Tibial artery (tissue), 4 donors: ENCODE results near the gene CRKL.

ENCODE experiments used
- DNase-seq, 2 donors: peaks; one replicate each; pipeline ENCODE4 v3.0.0-alpha.2; 2019
- H3K27ac ChIP-seq, 2 donors: fragments of 200-600 bp; sonication (generic) in 1 of 2; 1 replicate in 1 of 2; 2 replicates in 1 of 2; pipeline ENCODE4 v1.5.1; 2018 to 2019; ENCODE audit warnings: mild to moderate bottlenecking in 1 of 2
- H3K27me3 ChIP-seq, 2 donors: fragments of 200-600 bp; sonication (generic) in 1 of 2; one replicate each; pipeline versions ENCODE4 v1.5.1 to v1.6.0; 2016 to 2019
- H3K36me3 ChIP-seq, 3 donors: fragments of 200-600 bp; sonication (generic) in 2 of 3; one replicate each; pipeline ENCODE4 v1.5.1; 2016 to 2019; ENCODE audit warnings: mild to moderate bottlenecking in 2 of 3
- H3K4me1 ChIP-seq, 4 donors: fragments of 200-600 bp; sonication (generic) in 2 of 4; 1 replicate in 3 of 4; 2 replicates in 1 of 4; pipeline ENCODE4 v1.5.1; 2016 to 2019
- H3K4me3 ChIP-seq, 2 donors: fragments of 200-600 bp; sonication (generic) in 1 of 2; 1 replicate in 1 of 2; 2 replicates in 1 of 2; pipeline ENCODE4 v1.5.1; 2018 to 2019; ENCODE audit warnings: mild to moderate bottlenecking in 2 of 2
- H3K9me3 ChIP-seq, 3 donors: fragments of 200-600 bp; sonication (generic) in 1 of 3; one replicate each; pipeline ENCODE4 v1.5.1; 2016 to 2019
- CTCF ChIP-seq, 2 experiments: fragments of 200-600 bp in 1 of 2; fragments of 450-650 bp in 1 of 2; IDR thresholded peaks; one replicate each; pipeline ENCODE4 v1.5.1; 2017 to 2019; ENCODE audit warnings: antibody characterized with exemption in 2 of 2, mild to moderate bottlenecking in 1 of 2, moderate library complexity in 1 of 2
- intact Hi-C: fragments of 100-400 bp; cut with DNase I; formaldehyde crosslinking; loops from one replicate; pipeline ENCODE4 v1.15.0; 2023; ENCODE audit warnings: low total_unique reads

Gene CRKL

GRCh38 chr22:20979243-20979809, 62.1 kb downstream of the CRKL start:
- intact Hi-C loops = no loop called here
- TF ChIP-seq CTCF (IDR thresholded peaks at IDR 0.05) = no peak
- no peak for DNase-seq

GRCh38 chr22:20979940-20980453, 62.8 kb downstream of the CRKL start:
- DNase-seq = no peak
- no peak for TF ChIP-seq CTCF (IDR thresholded peaks at IDR 0.05)
- Histone ChIP-seq H3K4me1 (peaks cover 0 to 41% (median 23%) of the 10 kb centered on the region in 4 donors), H3K36me3 (peaks cover 0 to 15% (median 0%) of the 10 kb centered on the region in 3 donors), H3K27ac (no peak overlapping the region), H3K27me3 (peaks cover 0 to 35% of the 10 kb centered on the region in 2 donors), H3K4me3 (peak overlapping the region; percentile 9 to 21), H3K9me3 (peaks cover 0 to 10% (median 0%) of the 10 kb centered on the region in 3 donors)
- intact Hi-C loops = no loop called here

More at GRCh38 chr22:20979243-20979809, 62.1 kb downstream of the CRKL start:
- peak overlapping the region; percentile 9 to 21 for H3K4me3 ChIP-seq
- peaks cover 0 to 10% (median 0%) of the 10 kb centered on the region in 3 donors for H3K9me3 ChIP-seq
- H3K36me3 ChIP-seq = peaks cover 0 to 10% (median 0%) of the 10 kb centered on the region in 3 donors
- H3K27me3 ChIP-seq = peaks cover 0 to 40% of the 10 kb centered on the region in 2 donors
- H3K27ac ChIP-seq = no peak overlapping the region
- peaks cover 0 to 41% (median 23%) of the 10 kb centered on the region in 4 donors for H3K4me1 ChIP-seq

- peaks cover 0 to 18% (median 3%) of the 10 kb centered on the region in 3 donors for H3K36me3 ChIP-seq
- intact Hi-C loops = no loop called here
- H3K27me3 ChIP-seq = peaks cover 0 to 30% of the 10 kb centered on the region in 2 donors
- DNase-seq = no peak
- H3K27ac ChIP-seq = no peak overlapping the region
- TF ChIP-seq CTCF (IDR thresholded peaks at IDR 0.05) = no peak
- no peak overlapping the region for H3K4me3 ChIP-seq
- peaks cover 0 to 41% (median 23%) of the 10 kb centered on the region in 4 donors for H3K4me1 ChIP-seq
- peaks cover 0 to 10% (median 0%) of the 10 kb centered on the region in 3 donors for H3K9me3 ChIP-seq
Observed at GRCh38 chr22:20980523-20980922, 63.3 kb downstream of the CRKL start.

GRCh38 chr22:20980938-20981722, 63.9 kb downstream of the CRKL start:
- Histone ChIP-seq H3K9me3 (peaks cover 0 to 10% (median 0%) of the 10 kb centered on the region in 3 donors), H3K36me3 (peaks cover 0 to 23% (median 8%) of the 10 kb centered on the region in 3 donors), H3K27ac (peak overlapping the region; percentile 85 to 87), H3K4me3 (peak overlapping the region; percentile 79 to 82), H3K27me3 (peaks cover 0 to 28% of the 10 kb centered on the region in 2 donors), H3K4me1 (peaks cover 0 to 41% (median 23%) of the 10 kb centered on the region in 4 donors)
- no peak for DNase-seq
- intact Hi-C loops = no loop called here
- TF ChIP-seq CTCF (IDR thresholded peaks at IDR 0.05) = no peak

GRCh38 chr22:20981787-20982562, 64.8 kb downstream of the CRKL start, which contains the start of gene LZTR1:
Gene LZTR1 (plus strand): TSS chr22:20982297. CDS start chr22:20982372, 75 bp downstream.
- intact Hi-C loops = no loop called here
- H3K9me3 ChIP-seq = peaks cover 0 to 10% (median 0%) of the 10 kb centered on the region in 3 donors
- peaks cover 0 to 41% (median 23%) of the 10 kb centered on the region in 4 donors for H3K4me1 ChIP-seq
- H3K27ac ChIP-seq = peak within 1 kb of the TSS; percentile 85 to 87
- peak; percentile 52 to 57 for TF ChIP-seq CTCF (IDR thresholded peaks at IDR 0.05)
- peaks cover 0 to 30% (median 10%) of the 10 kb centered on the region in 3 donors for H3K36me3 ChIP-seq
- H3K27me3 ChIP-seq = peaks cover 0 to 20% of the 10 kb centered on the region in 2 donors
- DNase-seq = peak; percentile 74 to 90
- peak within 1 kb of the TSS; percentile 79 to 82 for H3K4me3 ChIP-seq
